HEK293 (cell line): ENCODE data around the gene IMMP2L.

Experiments
- ZNF664 ChIP-seq: fragments of 450-650 bp; formaldehyde crosslinking; IDR thresholded peaks from 2 replicates; pipeline ENCODE4 v1.5.1; 2016; ENCODE audit warnings: missing biosample characterization, missing genetic modification characterization
- TF ChIP-seq, protein P1 (sequence below): fragments of 450-650 bp; formaldehyde crosslinking; IDR thresholded peaks from 2 replicates; pipeline ENCODE4 v1.5.1; 2016; ENCODE audit warnings: missing biosample characterization, missing genetic modification characterization
- TF ChIP-seq, protein P2 (sequence below): fragments of 450-650 bp; formaldehyde crosslinking; IDR thresholded peaks from 2 replicates; pipeline ENCODE4 v1.5.1; 2016; ENCODE audit warnings: missing biosample characterization, missing genetic modification characterization, low read depth

DNA sequence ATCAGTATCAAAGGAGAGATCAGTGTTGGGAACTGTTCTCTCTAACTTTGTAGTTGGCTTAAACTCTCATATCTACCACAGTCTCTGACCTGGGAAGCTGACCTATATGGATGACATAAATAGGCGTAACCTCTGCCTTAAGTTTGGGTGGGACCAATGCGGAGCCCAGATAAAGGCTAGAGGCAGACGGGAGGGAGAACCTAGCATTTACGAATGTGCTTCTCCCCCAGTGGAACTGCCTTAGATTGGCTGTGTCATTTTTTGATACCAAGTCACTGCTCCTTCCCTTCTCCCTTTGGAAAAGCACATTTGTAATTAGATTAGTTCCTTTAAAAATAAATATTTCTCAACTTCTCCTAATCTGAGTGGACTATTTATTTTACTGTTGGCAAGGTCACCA, 495.0 kb downstream of the IMMP2L start:
- TF ChIP-seq, protein P1, sequence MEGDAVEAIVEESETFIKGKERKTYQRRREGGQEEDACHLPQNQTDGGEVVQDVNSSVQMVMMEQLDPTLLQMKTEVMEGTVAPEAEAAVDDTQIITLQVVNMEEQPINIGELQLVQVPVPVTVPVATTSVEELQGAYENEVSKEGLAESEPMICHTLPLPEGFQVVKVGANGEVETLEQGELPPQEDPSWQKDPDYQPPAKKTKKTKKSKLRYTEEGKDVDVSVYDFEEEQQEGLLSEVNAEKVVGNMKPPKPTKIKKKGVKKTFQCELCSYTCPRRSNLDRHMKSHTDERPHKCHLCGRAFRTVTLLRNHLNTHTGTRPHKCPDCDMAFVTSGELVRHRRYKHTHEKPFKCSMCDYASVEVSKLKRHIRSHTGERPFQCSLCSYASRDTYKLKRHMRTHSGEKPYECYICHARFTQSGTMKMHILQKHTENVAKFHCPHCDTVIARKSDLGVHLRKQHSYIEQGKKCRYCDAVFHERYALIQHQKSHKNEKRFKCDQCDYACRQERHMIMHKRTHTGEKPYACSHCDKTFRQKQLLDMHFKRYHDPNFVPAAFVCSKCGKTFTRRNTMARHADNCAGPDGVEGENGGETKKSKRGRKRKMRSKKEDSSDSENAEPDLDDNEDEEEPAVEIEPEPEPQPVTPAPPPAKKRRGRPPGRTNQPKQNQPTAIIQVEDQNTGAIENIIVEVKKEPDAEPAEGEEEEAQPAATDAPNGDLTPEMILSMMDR: no peak
- TF ChIP-seq, protein P2, sequence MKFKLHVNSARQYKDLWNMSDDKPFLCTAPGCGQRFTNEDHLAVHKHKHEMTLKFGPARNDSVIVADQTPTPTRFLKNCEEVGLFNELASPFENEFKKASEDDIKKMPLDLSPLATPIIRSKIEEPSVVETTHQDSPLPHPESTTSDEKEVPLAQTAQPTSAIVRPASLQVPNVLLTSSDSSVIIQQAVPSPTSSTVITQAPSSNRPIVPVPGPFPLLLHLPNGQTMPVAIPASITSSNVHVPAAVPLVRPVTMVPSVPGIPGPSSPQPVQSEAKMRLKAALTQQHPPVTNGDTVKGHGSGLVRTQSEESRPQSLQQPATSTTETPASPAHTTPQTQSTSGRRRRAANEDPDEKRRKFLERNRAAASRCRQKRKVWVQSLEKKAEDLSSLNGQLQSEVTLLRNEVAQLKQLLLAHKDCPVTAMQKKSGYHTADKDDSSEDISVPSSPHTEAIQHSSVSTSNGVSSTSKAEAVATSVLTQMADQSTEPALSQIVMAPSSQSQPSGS: no peak
- no peak for TF ChIP-seq ZNF664
